K562 (cell line): ENCODE results near the gene GPC2. TPM values are rescaled to one million over a fixed set of nuclear protein-coding genes. Genes with fewer than 3 reads are reported as not detected.
A peak's percentile ranks its signal among the peaks of the same experiment; 100 is the strongest.

ENCODE experiments used
- AFF1 ChIP-seq, 2 experiments: fragments of 450-650 bp; IDR thresholded peaks; 2 replicates each; pipeline ENCODE4 v1.6.1; 2018; ENCODE audit warnings: mild to moderate bottlenecking in 2 of 2, low read depth in 1 of 2; ENCODE audit not compliant: partially characterized antibody in 2 of 2
- AFF4 ChIP-seq: sonication (generic); formaldehyde crosslinking; IDR thresholded peaks from 2 replicates; pipeline ENCODE4 v1.8.0; 2023; ENCODE audit warnings: mild to moderate bottlenecking, missing genetic modification reagents
- ATF4 ChIP-seq: fragments of 450-650 bp; formaldehyde crosslinking; IDR thresholded peaks from 2 replicates; pipeline ENCODE4 v1.4.0; 2022; ENCODE audit warnings: mild to moderate bottlenecking, moderate library complexity
- FOXP1 ChIP-seq: sonication (generic); formaldehyde crosslinking; IDR thresholded peaks from 2 replicates; pipeline ENCODE4 v1.8.0; 2022; ENCODE audit warnings: mild to moderate bottlenecking, missing genetic modification reagents
- HNRNPH1 ChIP-seq: fragments of 200-400 bp; formaldehyde crosslinking; optimal IDR thresholded peaks from 2 replicates; pipeline ENCODE3; 2017; ENCODE audit warnings: low read depth, mild to moderate bottlenecking, low read length, moderate library complexity
- LEF1 ChIP-seq: fragments of 450-650 bp; IDR thresholded peaks from 2 replicates; pipeline ENCODE4 v1.6.1; 2016; ENCODE audit warnings: mild to moderate bottlenecking
- MCM7 ChIP-seq, 2 experiments: fragments of 450-650 bp; IDR thresholded peaks; 2 replicates each; pipeline ENCODE4 v1.6.1; 2016 to 2018
- SMARCB1 ChIP-seq: IDR thresholded peaks from 2 replicates; pipeline ENCODE4 v1.6.1; 2011; ENCODE audit warnings: improper control_type of control experiment, low read depth; ENCODE audit not compliant: insufficient read length
- SRSF9 ChIP-seq: fragments of 200-400 bp; formaldehyde crosslinking; IDR thresholded peaks from 2 replicates; pipeline ENCODE4 v1.6.1; 2017; ENCODE audit warnings: low read depth, low read length, borderline replicate concordance
- TARDBP ChIP-seq: fragments of 450-650 bp; IDR thresholded peaks from 2 replicates; pipeline ENCODE4 v1.6.1; 2016
- TCFL5 ChIP-seq: fragments of 250-450 bp; sonication (Bioruptor Pico); conservative IDR thresholded peaks from 2 replicates; pipeline ENCODE4 v1.6.1; 2021; ENCODE audit warnings: mild to moderate bottlenecking, moderate library complexity, matching md5 sums
- XRCC3 ChIP-seq: fragments of 450-650 bp; IDR thresholded peaks from 2 replicates; pipeline ENCODE4 v1.6.1; 2017; ENCODE audit warnings: mild to moderate bottlenecking, moderate library complexity
- ZNF583 ChIP-seq: fragments of 250-450 bp; sonication (Bioruptor Pico); IDR thresholded peaks from 2 replicates; pipeline ENCODE4 v1.4.0; 2020
- ZNF707 ChIP-seq: fragments of 250-450 bp; sonication (Bioruptor Pico); conservative IDR thresholded peaks from 2 replicates; pipeline ENCODE4 v1.8.0; 2022; ENCODE audit warnings: inconsistent platforms, mild to moderate bottlenecking, moderate library complexity
- ZNF77 ChIP-seq: fragments of 250-450 bp; sonication (Bioruptor Pico); IDR thresholded peaks from 2 replicates; pipeline ENCODE4 v1.5.0; 2020
- polyA plus RNA-seq, 8 experiments: library from polyadenylated mRNA; depleted of rRNA in 4 of 8; stranded (reverse) in 5 of 8; unstranded in 3 of 8; fragments of >200 nt; fragmentation: Nextera tagmentation in 2 of 8; fragmentation: Illumina TruSeq in 1 of 8; extraction: Ambion mirVana in 2 of 8; extraction: Trizol in 1 of 8; gene quantifications; 2 replicates each; pipeline versions ENCODE4 v1.2.1 to v1.2.3, GENCODE V29; 2011 to 2014; ENCODE audit warnings: inconsistent platforms in 1 of 8, missing spikeins in 1 of 8
- total RNA-seq, 7 experiments: library from RNA; depleted of rRNA in 6 of 7; stranded (reverse); fragments of >200 nt in 6 of 7; fragmentation: Illumina TruSeq in 2 of 7; extraction: Trizol in 2 of 7; gene quantifications; 2 replicates each; pipeline versions ENCODE4 v1.2.1 to v1.2.3, GENCODE V29; 2011 to 2021; ENCODE audit warnings: low replicate concordance in 1 of 7
- TF ChIP-seq, protein P1 (sequence below): fragments of 450-650 bp; IDR thresholded peaks from 2 replicates; pipeline ENCODE4 v1.6.1; 2014; ENCODE audit warnings: low read depth, mild to moderate bottlenecking, moderate library complexity, borderline replicate concordance
- TF ChIP-seq, protein P2 (sequence below), 2 experiments: fragments of 250-450 bp in 1 of 2; fragments of 450-650 bp in 1 of 2; sonication (Bioruptor Pico) in 1 of 2; IDR thresholded peaks; 2 replicates each; pipeline versions ENCODE4 v1.6.1 to v1.8.0; 2016 to 2021; ENCODE audit warnings: mild to moderate bottlenecking in 2 of 2, moderate library complexity in 2 of 2, missing compliant biosample characterization in 1 of 2, missing genetic modification characterization in 1 of 2

Gene GPC2
- total and polyA plus RNA-seq, 9 of the 15 experiments (the other 6 are each of a cell fraction or from before 2014, with no cell fraction given) = 0.06 to 7.7 (median 1.4) TPM; not detected in 1

GRCh38 chr7:100148559-100149328, 28.4 kb downstream of the GPC2 start, which contains the start of gene LAMTOR4 (continued):
- no peak for TF ChIP-seq ATF4 (CRISPR knock-in tag)
- TF ChIP-seq XRCC3 = no peak
- no peak for TF ChIP-seq MCM7 (IDR thresholded peaks at IDR 0.05)
- no peak for TF ChIP-seq SRSF9
- TF ChIP-seq ZNF77 (CRISPR knock-in tag) = no peak
- no peak for TF ChIP-seq TCFL5 (CRISPR knock-in tag)
- TF ChIP-seq FOXP1 (CRISPR knock-in tag) = no peak; the same call in 1 of the 2 replicates
- TF ChIP-seq, protein P1, sequence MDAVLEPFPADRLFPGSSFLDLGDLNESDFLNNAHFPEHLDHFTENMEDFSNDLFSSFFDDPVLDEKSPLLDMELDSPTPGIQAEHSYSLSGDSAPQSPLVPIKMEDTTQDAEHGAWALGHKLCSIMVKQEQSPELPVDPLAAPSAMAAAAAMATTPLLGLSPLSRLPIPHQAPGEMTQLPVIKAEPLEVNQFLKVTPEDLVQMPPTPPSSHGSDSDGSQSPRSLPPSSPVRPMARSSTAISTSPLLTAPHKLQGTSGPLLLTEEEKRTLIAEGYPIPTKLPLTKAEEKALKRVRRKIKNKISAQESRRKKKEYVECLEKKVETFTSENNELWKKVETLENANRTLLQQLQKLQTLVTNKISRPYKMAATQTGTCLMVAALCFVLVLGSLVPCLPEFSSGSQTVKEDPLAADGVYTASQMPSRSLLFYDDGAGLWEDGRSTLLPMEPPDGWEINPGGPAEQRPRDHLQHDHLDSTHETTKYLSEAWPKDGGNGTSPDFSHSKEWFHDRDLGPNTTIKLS = peak; percentile 21; the same call in 1 of the 2 replicates
- peak in 1 of 2 experiments; percentile 37 for TF ChIP-seq AFF1 (IDR thresholded peaks at IDR 0.05; ENCODE audit: low read depth in 1 of 2, partially characterized antibody in 2 of 2)
- no peak for TF ChIP-seq AFF4 (CRISPR knock-in tag)
- TF ChIP-seq, protein P2, sequence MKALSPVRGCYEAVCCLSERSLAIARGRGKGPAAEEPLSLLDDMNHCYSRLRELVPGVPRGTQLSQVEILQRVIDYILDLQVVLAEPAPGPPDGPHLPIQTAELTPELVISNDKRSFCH (CRISPR knock-in tag; IDR thresholded peaks at IDR 0.05) = no peak
- TF ChIP-seq, protein P2 (tag; IDR thresholded peaks at IDR 0.05) = no peak
- TF ChIP-seq ZNF707 = no peak
- peak; percentile 16; the same call in 1 of the 2 replicates for TF ChIP-seq LEF1
- no peak for TF ChIP-seq SMARCB1
- TF ChIP-seq HNRNPH1 = no peak
- no peak for TF ChIP-seq TARDBP
- TF ChIP-seq ZNF583 (CRISPR knock-in tag) = no peak
